Right lobe of liver (tissue), 6 donors: ENCODE data around the gene BCAN. TPM values are rescaled to one million over a fixed set of nuclear protein-coding genes. Genes with fewer than 3 reads are reported as not detected.
A peak's percentile ranks its signal among the peaks of the same experiment; 100 is the strongest.

Experiments
- ATAC-seq, 4 donors: fragments of 200-7000 bp; cut with Tn5 transposase; one replicate each; pipeline ENCODE4 v1.9.1; 2020; ENCODE audit warnings: mild to moderate bottlenecking in 4 of 4, moderate library complexity in 4 of 4
- DNase-seq, 3 donors: peaks; one replicate each; pipeline ENCODE4 v3.0.0-alpha.2; 2020
- H3K27ac ChIP-seq, 3 donors: fragments of 200-600 bp; one replicate each; pipeline ENCODE4 v1.8.0; 2022
- H3K27me3 ChIP-seq, 2 donors: fragments of 200-600 bp; one replicate each; pipeline ENCODE4 v1.8.0; 2022
- H3K36me3 ChIP-seq, 4 donors: fragments of 200-600 bp; sonication (generic) in 1 of 4; one replicate each; pipeline versions ENCODE4 v1.5.1 to v1.8.0; 2017 to 2022; ENCODE audit warnings: control low read depth in 1 of 4
- H3K4me1 ChIP-seq, 4 donors: fragments of 200-600 bp; sonication (generic) in 1 of 4; one replicate each; pipeline versions ENCODE4 v1.5.1 to v1.8.0; 2017 to 2022; ENCODE audit warnings: control low read depth in 1 of 4
- H3K4me3 ChIP-seq, 3 donors: fragments of 200-600 bp; one replicate each; pipeline ENCODE4 v1.8.0; 2022
- H3K9me3 ChIP-seq, 4 donors: fragments of 200-600 bp; sonication (generic) in 1 of 4; one replicate each; pipeline versions ENCODE4 v1.5.1 to v1.8.0; 2017 to 2022; ENCODE audit warnings: control low read depth in 1 of 4
- CTCF ChIP-seq, 4 donors: fragments of 200-600 bp in 3 of 4; fragments of 450-650 bp in 1 of 4; IDR thresholded peaks; one replicate each; pipeline versions ENCODE4 v1.5.1 to v1.8.0; 2016 to 2022; ENCODE audit warnings: antibody characterized with exemption in 4 of 4, mild to moderate bottlenecking in 2 of 4
- POLR2A ChIP-seq: fragments of 450-650 bp; IDR thresholded peaks from one replicate; pipeline ENCODE4 v1.6.1; 2017; ENCODE audit warnings: antibody characterized with exemption, mild to moderate bottlenecking
- WGBS: methylation state at CpG from one replicate; pipeline ENCODE4 v1.1.6; 2018; ENCODE audit warnings: low coverage, low lambda C conversion rate; ENCODE audit not compliant: insufficient coverage; ENCODE audit errors: missing lambda C conversion rate; 5-methylcytosine and 5-hydroxymethylcytosine counted together
- intact Hi-C, 2 donors: fragments of 100-400 bp; cut with DNase I; formaldehyde crosslinking; loops; one replicate each; pipeline versions ENCODE4 v1.11.2 to v1.14.1; 2022
- total RNA-seq, 6 experiments: library from RNA; depleted of rRNA in 2 of 6; stranded (reverse); fragments of >200 nt in 2 of 6; fragmentation: NEBNext Ultra II Directional in 3 of 6; extraction: Animal tissue kit (Norgen Biotek cat#: 25700) in 3 of 6; gene quantifications; one replicate each; pipeline versions ENCODE4 v1.1.0 to v1.2.4, GENCODE V29; 2016 to 2023
- donor health status: DM: no; HTN: yes; CAD: no.
- donor health status: DM: no; HTN: no; CAD: no.
- donor health status: DM: no; HTN: no; CAD: no.
- donor health status: DM: no; HTN: yes; CAD: no.
- donor health status: DM: no; HTN: yes; CAD: no.

The BCAN gene
- total RNA-seq, 6 experiments from 2014 or later, result not detected

GRCh38 chr1:156703741-156704140, 61.8 kb downstream of the BCAN start:
- DNase-seq (no peak), ATAC-seq (no peak)
- no peak overlapping the region for H3K4me3 ChIP-seq
- H3K9me3 ChIP-seq, result no peaks in the 10 kb centered on the region
- H3K27ac ChIP-seq, result no peak overlapping the region
- H3K36me3 ChIP-seq, result no peaks in the 10 kb centered on the region
- H3K27me3 ChIP-seq, result peaks cover 0 to 31% of the 10 kb centered on the region in 2 donors
- H3K4me1 ChIP-seq, result peaks cover 0 to 16% (median 9%) of the 10 kb centered on the region in 4 donors
- 6% methylated on average over 2 of the region's 4 CpGs for WGBS
- intact Hi-C loops, result no loop called here
- TF ChIP-seq CTCF (IDR thresholded peaks at IDR 0.05), result no peak
- no peak for TF ChIP-seq POLR2A

- WGBS, result 39% methylated on average over 6 of the region's 10 CpGs
- Histone ChIP-seq H3K27me3 (peaks cover 0 to 31% of the 10 kb centered on the region in 2 donors), H3K4me1 (peaks cover 0 to 16% (median 9%) of the 10 kb centered on the region in 4 donors), H3K4me3 (no peak overlapping the region), H3K36me3 (no peaks in the 10 kb centered on the region), H3K27ac (no peak overlapping the region), H3K9me3 (no peaks in the 10 kb centered on the region)
- no peak for TF ChIP-seq POLR2A
- no peak for TF ChIP-seq CTCF (IDR thresholded peaks at IDR 0.05)
- intact Hi-C loops, result no loop called here
- DNase-seq (no peak), ATAC-seq (no peak)
Measured at GRCh38 chr1:156704166-156704711, 62.3 kb downstream of the BCAN start.

GRCh38 chr1:156704930-156705320, 63.0 kb downstream of the BCAN start:
- H3K4me1 ChIP-seq, result peaks cover 0 to 16% (median 9%) of the 10 kb centered on the region in 4 donors
- peak in 2 of 4 donors; percentile 13 to 67 for ATAC-seq

GRCh38 chr1:156705321-156705917, 63.5 kb downstream of the BCAN start, which contains the start of gene CRABP2:
Gene CRABP2 (minus strand): TSS chr1:156705583. CDS start chr1:156705446, 137 bp downstream.
- WGBS, result 0% methylated on average over 5 of the region's 42 CpGs
- Histone ChIP-seq H3K27me3 (peaks cover 0 to 31% of the 10 kb centered on the region in 2 donors), H3K4me3 (peak within 1 kb of the TSS; percentile 1 to 13 (median 12)), H3K4me1 (peaks cover 0 to 16% (median 9%) of the 10 kb centered on the region in 4 donors), H3K27ac (no peak within 1 kb of the TSS), H3K36me3 (no peaks in the 10 kb centered on the region), H3K9me3 (no peaks in the 10 kb centered on the region)
- intact Hi-C loops, result no loop called here
- ATAC-seq (peak in 1 of 4 donors; percentile 18), DNase-seq (no peak)
- TF ChIP-seq POLR2A (no peak), CTCF (IDR thresholded peaks at IDR 0.05) (no peak)

More at GRCh38 chr1:156704930-156705320, 63.0 kb downstream of the BCAN start:
- no peak for TF ChIP-seq POLR2A
- TF ChIP-seq CTCF (IDR thresholded peaks at IDR 0.05), result no peak
- Histone ChIP-seq H3K36me3 (no peaks in the 10 kb centered on the region), H3K4me3 (no peak overlapping the region), H3K27ac (no peak overlapping the region), H3K9me3 (no peaks in the 10 kb centered on the region), H3K27me3 (peaks cover 0 to 31% of the 10 kb centered on the region in 2 donors)
- WGBS, result no CpG with 5 or more reads among the region's 29 CpGs
- intact Hi-C loops, result no loop called here
- peak in 1 of 3 donors; percentile 42 for DNase-seq
